ENCODE measurements around the gene PERM1. TPM values are rescaled to one million over a fixed set of nuclear protein-coding genes. Genes with fewer than 3 reads are reported as not detected.
A peak's percentile ranks its signal among the peaks of the same experiment; 100 is the strongest.

The PERM1 gene
- total RNA-seq, 2 donors from 2014 or later: not detected

DNA sequence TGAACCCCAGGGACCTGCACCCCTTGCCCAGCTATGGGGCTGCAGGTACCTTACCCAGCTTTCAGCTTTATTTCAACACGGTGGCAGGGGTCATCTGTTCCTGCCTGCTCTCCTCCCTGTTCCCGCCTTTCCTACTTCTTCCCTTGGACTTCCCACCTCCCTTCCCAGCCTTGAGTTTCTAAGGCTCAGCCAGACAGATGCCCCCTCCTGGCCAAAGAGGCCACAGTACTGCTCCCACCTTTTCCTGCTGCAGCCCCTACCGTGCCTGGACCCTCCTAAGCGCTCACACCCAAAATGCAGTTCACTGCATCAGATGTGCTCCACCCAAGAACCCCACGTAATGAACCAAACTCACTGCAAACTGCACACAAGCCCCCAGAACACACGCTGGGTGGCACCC lies 30.5 kb downstream of the PERM1 start:
- peaks cover 4% of the 10 kb centered on the region for H3K4me1 Mint-ChIP-seq
- H3K27me3 Mint-ChIP-seq (ENCODE audit: insufficient read depth): no peaks in the 10 kb centered on the region
- H3K27me3 ChIP-seq (ENCODE audit: control insufficient read depth, insufficient read depth, low read length, poor library complexity, severe bottlenecking): no peaks in the 10 kb centered on the region
- DNase-seq: peak; percentile 83
- H3K27ac ChIP-seq (ENCODE audit: low read depth, low read length): no peak overlapping the region
- H3K9me3 ChIP-seq (ENCODE audit: control insufficient read depth, low read length): no peaks in the 10 kb centered on the region
- H3K9me3 Mint-ChIP-seq: no peaks in the 10 kb centered on the region
- peak overlapping the region; percentile 58 for H3K27ac Mint-ChIP-seq
- no peak overlapping the region for H3K4me3 Mint-ChIP-seq
- H3K36me3 Mint-ChIP-seq (ENCODE audit: low read depth): peaks cover 69% of the 10 kb centered on the region
- no peaks in the 10 kb centered on the region for H3K4me1 ChIP-seq (ENCODE audit: control insufficient read depth, insufficient read depth, low read length)
- TF ChIP-seq, protein P1, sequence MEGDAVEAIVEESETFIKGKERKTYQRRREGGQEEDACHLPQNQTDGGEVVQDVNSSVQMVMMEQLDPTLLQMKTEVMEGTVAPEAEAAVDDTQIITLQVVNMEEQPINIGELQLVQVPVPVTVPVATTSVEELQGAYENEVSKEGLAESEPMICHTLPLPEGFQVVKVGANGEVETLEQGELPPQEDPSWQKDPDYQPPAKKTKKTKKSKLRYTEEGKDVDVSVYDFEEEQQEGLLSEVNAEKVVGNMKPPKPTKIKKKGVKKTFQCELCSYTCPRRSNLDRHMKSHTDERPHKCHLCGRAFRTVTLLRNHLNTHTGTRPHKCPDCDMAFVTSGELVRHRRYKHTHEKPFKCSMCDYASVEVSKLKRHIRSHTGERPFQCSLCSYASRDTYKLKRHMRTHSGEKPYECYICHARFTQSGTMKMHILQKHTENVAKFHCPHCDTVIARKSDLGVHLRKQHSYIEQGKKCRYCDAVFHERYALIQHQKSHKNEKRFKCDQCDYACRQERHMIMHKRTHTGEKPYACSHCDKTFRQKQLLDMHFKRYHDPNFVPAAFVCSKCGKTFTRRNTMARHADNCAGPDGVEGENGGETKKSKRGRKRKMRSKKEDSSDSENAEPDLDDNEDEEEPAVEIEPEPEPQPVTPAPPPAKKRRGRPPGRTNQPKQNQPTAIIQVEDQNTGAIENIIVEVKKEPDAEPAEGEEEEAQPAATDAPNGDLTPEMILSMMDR (conservative IDR thresholded peaks at IDR 0.05): peak; percentile 79
- no peak overlapping the region for H3K9ac ChIP-seq (ENCODE audit: extremely low read depth, low read length, poor library complexity, severe bottlenecking)
- H3K36me3 ChIP-seq (ENCODE audit: control insufficient read depth, insufficient read depth, low read length): peaks cover 78% of the 10 kb centered on the region
- no peak overlapping the region for H3K4me3 ChIP-seq (ENCODE audit: low read length)
- WGBS, 2 experiments (ENCODE audit: insufficient coverage in 1 of 2, insufficient read length in 1 of 2): 80 to 83% methylated on average over 2 to 6 of the region's 6 CpGs

DNA sequence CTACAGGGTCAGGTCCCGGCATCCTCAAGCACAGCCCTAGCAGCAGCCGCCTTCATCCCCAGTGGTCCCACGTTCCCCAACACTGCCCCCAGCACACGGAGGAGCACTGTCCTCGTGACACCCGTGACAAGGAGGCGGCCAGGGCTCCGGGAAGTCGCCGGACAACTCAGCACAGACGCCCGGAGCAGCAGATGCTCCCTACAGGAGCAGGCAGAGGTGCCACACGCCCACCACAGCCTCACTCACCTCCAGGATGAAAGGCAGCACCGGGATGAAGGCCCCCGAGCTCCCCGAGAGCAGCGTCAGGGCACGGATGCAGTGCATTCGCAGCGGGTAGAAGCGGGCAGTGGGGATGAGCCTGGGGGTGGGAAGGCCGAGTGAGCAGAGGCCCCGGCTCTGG lies 31.0 kb downstream of the PERM1 start:
- Mint-ChIP-seq H3K27me3 (ENCODE audit: insufficient read depth) (no peaks in the 10 kb centered on the region), H3K27ac (no peak overlapping the region), H3K4me1 (peaks cover 4% of the 10 kb centered on the region), H3K9me3 (no peaks in the 10 kb centered on the region), H3K36me3 (ENCODE audit: low read depth) (peaks cover 69% of the 10 kb centered on the region), H3K4me3 (no peak overlapping the region)
- no peaks in the 10 kb centered on the region for H3K4me1 ChIP-seq (ENCODE audit: control insufficient read depth, insufficient read depth, low read length)
- H3K27me3 ChIP-seq (ENCODE audit: control insufficient read depth, insufficient read depth, low read length, poor library complexity, severe bottlenecking): no peaks in the 10 kb centered on the region
- no peak overlapping the region for H3K4me3 ChIP-seq (ENCODE audit: low read length)
- peaks cover 74% of the 10 kb centered on the region for H3K36me3 ChIP-seq (ENCODE audit: control insufficient read depth, insufficient read depth, low read length)
- TF ChIP-seq, protein P1 (conservative IDR thresholded peaks at IDR 0.05): no peak
- no peak for DNase-seq
- no peaks in the 10 kb centered on the region for H3K9me3 ChIP-seq (ENCODE audit: control insufficient read depth, low read length)
- WGBS, 2 experiments (ENCODE audit: insufficient coverage in 1 of 2, insufficient read length in 1 of 2): 88 to 95% methylated on average over 3 to 23 of the region's 23 CpGs
- H3K27ac ChIP-seq (ENCODE audit: low read depth, low read length): no peak overlapping the region
- no peak overlapping the region for H3K9ac ChIP-seq (ENCODE audit: extremely low read depth, low read length, poor library complexity, severe bottlenecking)

DNA sequence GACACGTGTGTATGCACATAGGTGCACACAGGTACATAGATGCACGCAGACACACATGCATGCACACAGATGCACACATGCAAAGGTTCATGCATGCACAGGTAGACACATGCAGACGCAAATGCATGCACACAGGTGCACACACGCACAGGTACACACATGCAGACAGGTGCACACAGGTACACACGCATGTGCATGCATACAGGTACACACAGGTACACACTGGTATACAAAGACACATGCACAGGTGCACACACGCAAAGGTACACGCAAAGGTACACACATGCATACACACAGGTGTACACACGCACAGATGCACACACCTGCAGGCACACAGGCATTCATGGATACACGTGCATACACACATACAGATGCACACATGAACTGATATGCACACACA lies 31.6 kb downstream of the PERM1 start:
- H3K4me1 Mint-ChIP-seq: peaks cover 4% of the 10 kb centered on the region
- WGBS, 2 experiments (ENCODE audit: insufficient coverage in 1 of 2, insufficient read length in 1 of 2): 94 to 97% methylated on average over 9 of the region's 9 CpGs
- Histone ChIP-seq H3K36me3 (ENCODE audit: control insufficient read depth, insufficient read depth, low read length) (peaks cover 67% of the 10 kb centered on the region), H3K4me1 (ENCODE audit: control insufficient read depth, insufficient read depth, low read length) (no peaks in the 10 kb centered on the region), H3K27ac (ENCODE audit: low read depth, low read length) (no peak overlapping the region), H3K27me3 (ENCODE audit: control insufficient read depth, insufficient read depth, low read length, poor library complexity, severe bottlenecking) (no peaks in the 10 kb centered on the region), H3K4me3 (ENCODE audit: low read length) (no peak overlapping the region), H3K9ac (ENCODE audit: extremely low read depth, low read length, poor library complexity, severe bottlenecking) (no peak overlapping the region), H3K9me3 (ENCODE audit: control insufficient read depth, low read length) (no peaks in the 10 kb centered on the region)
- no peak overlapping the region for H3K4me3 Mint-ChIP-seq
- H3K36me3 Mint-ChIP-seq (ENCODE audit: low read depth): peaks cover 69% of the 10 kb centered on the region
- no peak for DNase-seq
- H3K27ac Mint-ChIP-seq: no peak overlapping the region
- no peaks in the 10 kb centered on the region for H3K9me3 Mint-ChIP-seq
- TF ChIP-seq, protein P1 (conservative IDR thresholded peaks at IDR 0.05): no peak
- no peaks in the 10 kb centered on the region for H3K27me3 Mint-ChIP-seq (ENCODE audit: insufficient read depth)
